ENCODE measurements around the gene AREG. TPM values are rescaled to one million over a fixed set of nuclear protein-coding genes. Genes with fewer than 3 reads are reported as not detected.

Gene AREG
- total and polyA plus RNA-seq, 2 of the 13 experiments (the other 11 are each of a cell fraction or from before 2014, with no cell fraction given) = 6.2 to 7.1 TPM

GRCh38 chr4:74449571-74450297, 4.8 kb downstream of the AREG start:
- ChIA-PET CTCF (ENCODE audit: low intra/inter-chr PET ratio, low total read pairs) (no interaction called here), POLR2A (no interaction called here)
- FAIRE-seq (no peak), ATAC-seq (no peak), DNase-seq (ENCODE audit: low spot score) (no peak)
- no peaks in the 10 kb centered on the region for H3K4me1 ChIP-seq (ENCODE audit: insufficient read depth, low read length)
- H3K4me3 ChIP-seq (replicated peaks in 1 of 3; ENCODE audit: insufficient read depth in 1 of 3, low read depth in 2 of 3, low read length in 3 of 3) = no peak overlapping the region
- H4K20me1 ChIP-seq (ENCODE audit: insufficient read depth, low read length) = no peaks in the 10 kb centered on the region
- no TSS peak for BruUV-seq (replicated peaks)
- in situ Hi-C loops (cut with HindIII; ENCODE audit: extremely low pct_ligation_motif_present, low pct_unique_long_range_greater_than_20kb) = no loop called here
- no peak for TF ChIP-seq ZNF281 (CRISPR knock-in tag; IDR thresholded peaks at IDR 0.05; ENCODE audit: borderline replicate concordance)
- H2AFZ ChIP-seq (ENCODE audit: low read length) = no peak overlapping the region
- no peaks in the 10 kb centered on the region for H3K36me3 ChIP-seq (replicated peaks in 1 of 2; ENCODE audit: control insufficient read depth in 1 of 2, insufficient read depth in 2 of 2, low read length in 2 of 2)
- no peak overlapping the region for H3K9ac ChIP-seq (ENCODE audit: insufficient read depth, low read depth, low read length)
- no peaks in the 10 kb centered on the region for H3K9me3 ChIP-seq (ENCODE audit: low read length)
- intact Hi-C loops (cut with micrococcal nuclease; ENCODE audit: unreplicated experiment) = no loop called here
- H3K27me3 ChIP-seq (ENCODE audit: control insufficient read depth in 1 of 2, insufficient read depth in 2 of 2, low read length in 2 of 2) = no peaks in the 10 kb centered on the region
- no peaks in the 10 kb centered on the region for H3K79me2 ChIP-seq (ENCODE audit: insufficient read depth, low read length)
- H3K27ac ChIP-seq (ENCODE audit: extremely low read length, insufficient read depth, low read length) = no peak overlapping the region
- H3K4me2 ChIP-seq (ENCODE audit: low read depth, low read length) = no peak overlapping the region
- WGBS (ENCODE audit: low lambda C conversion rate) = 79% methylated on average over 6 of the region's 6 CpGs

GRCh38 chr4:74450298-74450683, 5.4 kb downstream of the AREG start:
- TF ChIP-seq SRSF4 (IDR thresholded peaks at IDR 0.05; ENCODE audit: low read depth, low read length, poor library complexity, severe bottlenecking) (no peak), ZNF75D (CRISPR knock-in tag; IDR thresholded peaks at IDR 0.05; ENCODE audit: borderline replicate concordance) (no peak), CERS6 (CRISPR knock-in tag; IDR thresholded peaks at IDR 0.05) (no peak), PLRG1 (conservative IDR thresholded peaks at IDR 0.05) (no peak), ZNF460 (CRISPR knock-in tag; IDR thresholded peaks at IDR 0.05; ENCODE audit: borderline replicate concordance) (no peak)
- BruUV-seq (replicated peaks) = no TSS peak
- no peaks in the 10 kb centered on the region for H3K27me3 ChIP-seq (ENCODE audit: control insufficient read depth in 1 of 2, insufficient read depth in 2 of 2, low read length in 2 of 2)
- intact Hi-C loops (cut with micrococcal nuclease; ENCODE audit: unreplicated experiment) (no loop called here), in situ Hi-C loops (cut with HindIII; ENCODE audit: extremely low pct_ligation_motif_present, low pct_unique_long_range_greater_than_20kb) (no loop called here)
- H3K27ac ChIP-seq (ENCODE audit: extremely low read length, insufficient read depth, low read length) = no peak overlapping the region
- no peaks in the 10 kb centered on the region for H4K20me1 ChIP-seq (ENCODE audit: insufficient read depth, low read length)
- CTCF ChIA-PET (ENCODE audit: low intra/inter-chr PET ratio, low total read pairs) = no interaction called here
- H3K4me3 ChIP-seq (replicated peaks in 1 of 3; ENCODE audit: insufficient read depth in 1 of 3, low read depth in 2 of 3, low read length in 3 of 3) = no peak overlapping the region
- no peak for DNase-seq (ENCODE audit: low spot score)
- no peak for ATAC-seq
- H3K4me1 ChIP-seq (ENCODE audit: insufficient read depth, low read length) = no peaks in the 10 kb centered on the region
- no peaks in the 10 kb centered on the region for H3K9me3 ChIP-seq (ENCODE audit: low read length)
- no peaks in the 10 kb centered on the region for H3K36me3 ChIP-seq (replicated peaks in 1 of 2; ENCODE audit: control insufficient read depth in 1 of 2, insufficient read depth in 2 of 2, low read length in 2 of 2)
- no peak overlapping the region for H2AFZ ChIP-seq (ENCODE audit: low read length)
- FAIRE-seq = no peak
- WGBS (ENCODE audit: low lambda C conversion rate) = 73% methylated on average over 4 of the region's 4 CpGs
- H3K9ac ChIP-seq (ENCODE audit: insufficient read depth, low read depth, low read length) = no peak overlapping the region
- no peaks in the 10 kb centered on the region for H3K79me2 ChIP-seq (ENCODE audit: insufficient read depth, low read length)
- POLR2A ChIA-PET = no interaction called here
- H3K4me2 ChIP-seq (ENCODE audit: low read depth, low read length) = no peak overlapping the region

Data from HepG2 (cell line).